Stimulated activated CD4-positive, alpha-beta T cell treated with anti-CD3 and anti-CD28 coated beads, Interleukin-1b, Interleukin-23, amount 100 ng/mL, for 24 hours (primary cell): Measurements from ENCODE around the gene CRLF1.

Experiments used
- DNase-seq, 4 experiments: peaks; one replicate each; pipeline ENCODE4 v3.0.0-alpha.2; 2020; ENCODE audit warnings: low read depth in 4 of 4, low spot score in 1 of 4

Gene CRLF1

DNA sequence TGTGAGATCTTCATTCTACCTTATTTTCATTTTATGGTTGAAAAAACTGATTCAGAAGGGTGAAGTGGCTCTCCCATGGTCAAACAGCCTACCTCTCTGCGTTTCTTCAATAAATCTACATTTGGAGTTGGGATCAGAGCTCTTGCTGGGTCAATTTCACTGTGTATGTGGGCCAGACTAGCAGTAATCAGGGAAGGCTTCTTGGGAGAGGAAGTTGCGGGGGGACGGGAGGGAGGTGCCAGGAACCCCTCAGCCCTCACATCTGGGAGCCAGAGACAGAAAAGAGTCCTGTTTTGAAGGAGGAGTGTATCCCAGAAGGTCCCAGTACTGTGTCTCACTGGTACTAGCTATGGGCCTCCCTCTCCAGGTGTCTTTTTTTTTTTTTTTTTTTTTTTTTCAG lies 48.0 kb downstream of the CRLF1 start:
- DNase-seq, result no peak

DNA sequence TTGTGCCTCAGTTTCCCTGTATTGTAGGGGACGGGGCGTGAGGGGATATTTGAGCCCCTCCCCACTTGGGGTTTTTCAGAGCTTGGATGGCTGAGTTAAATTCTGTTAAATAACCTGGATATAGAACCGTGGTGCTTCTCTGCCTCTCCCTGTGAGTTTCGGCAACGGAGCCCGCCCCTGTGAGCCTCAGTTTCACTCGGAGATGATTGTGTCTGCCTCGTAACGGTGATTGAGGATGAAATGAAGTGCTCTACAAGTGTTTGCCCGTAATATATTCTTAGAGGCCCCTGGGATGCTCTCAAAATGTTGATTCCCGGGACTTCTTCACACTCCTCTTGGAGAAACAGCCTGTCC lies 48.4 kb downstream of the CRLF1 start:
- DNase-seq, result no peak

DNA sequence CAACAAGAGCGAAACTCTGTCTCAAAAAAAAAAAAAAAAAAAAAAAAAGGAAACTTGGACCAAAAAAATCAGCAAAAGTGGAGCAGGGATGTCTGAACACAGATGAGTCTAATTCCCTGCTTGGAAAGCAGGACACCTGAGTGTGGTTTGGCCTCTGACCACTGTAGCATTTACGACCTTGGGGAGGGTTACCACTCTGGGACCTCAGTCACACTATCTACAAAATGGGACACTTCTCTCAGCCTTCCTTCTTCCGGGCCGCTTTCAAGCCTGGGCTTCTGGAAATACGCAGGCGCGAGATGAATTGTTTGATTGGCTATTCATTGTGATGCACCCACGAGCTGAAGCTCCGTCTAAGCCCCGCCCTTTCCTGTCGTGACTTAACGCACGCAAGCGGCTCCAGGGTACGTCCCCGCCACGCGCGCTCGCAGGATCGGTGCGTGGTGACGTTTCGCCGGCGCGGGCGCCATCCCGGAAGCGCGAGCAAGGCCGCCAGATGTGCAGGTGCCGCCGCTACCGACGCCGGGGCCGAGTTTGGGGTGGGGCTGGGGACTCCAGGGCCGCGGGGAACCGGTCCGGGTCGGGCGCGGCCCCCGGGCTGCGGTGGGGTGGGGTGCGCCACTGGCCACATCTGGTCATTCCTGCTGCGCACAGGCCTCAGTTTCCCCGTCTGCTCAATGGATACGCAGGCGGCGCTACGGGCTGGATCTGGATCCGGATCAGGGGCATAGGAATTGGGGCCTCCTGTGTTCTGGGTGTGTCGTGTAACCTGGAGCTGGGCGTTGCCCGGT lies 49.0 kb downstream of the CRLF1 start, which contains the start of gene KXD1:
TSS of gene KXD1 (plus strand) at position 460 of the 791 bp plus-strand sequence. CDS start 4,187 bp downstream, outside the sequence.
- DNase-seq, result peak; percentile 91 to 98 (median 96)

DNA sequence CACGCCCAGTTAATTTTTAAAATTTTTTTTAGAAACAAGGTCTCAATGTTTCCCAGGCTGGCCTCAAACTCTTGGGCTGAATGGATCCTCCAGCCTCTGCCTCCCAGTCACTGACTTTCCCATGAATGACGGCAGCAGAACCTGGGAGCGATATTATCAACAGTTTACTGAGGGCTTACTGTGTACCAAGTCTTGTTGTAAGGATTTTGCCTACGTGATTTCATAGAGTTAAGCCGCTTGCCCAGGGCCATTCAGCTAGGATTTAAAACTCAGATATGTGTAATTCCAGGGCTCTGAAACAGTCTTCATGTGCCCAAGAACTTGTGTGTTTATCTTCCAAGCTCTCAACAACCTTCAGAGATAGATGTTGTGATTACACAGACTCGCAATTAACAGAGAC lies 55.0 kb downstream of the CRLF1 start:
- no peak for DNase-seq

DNA sequence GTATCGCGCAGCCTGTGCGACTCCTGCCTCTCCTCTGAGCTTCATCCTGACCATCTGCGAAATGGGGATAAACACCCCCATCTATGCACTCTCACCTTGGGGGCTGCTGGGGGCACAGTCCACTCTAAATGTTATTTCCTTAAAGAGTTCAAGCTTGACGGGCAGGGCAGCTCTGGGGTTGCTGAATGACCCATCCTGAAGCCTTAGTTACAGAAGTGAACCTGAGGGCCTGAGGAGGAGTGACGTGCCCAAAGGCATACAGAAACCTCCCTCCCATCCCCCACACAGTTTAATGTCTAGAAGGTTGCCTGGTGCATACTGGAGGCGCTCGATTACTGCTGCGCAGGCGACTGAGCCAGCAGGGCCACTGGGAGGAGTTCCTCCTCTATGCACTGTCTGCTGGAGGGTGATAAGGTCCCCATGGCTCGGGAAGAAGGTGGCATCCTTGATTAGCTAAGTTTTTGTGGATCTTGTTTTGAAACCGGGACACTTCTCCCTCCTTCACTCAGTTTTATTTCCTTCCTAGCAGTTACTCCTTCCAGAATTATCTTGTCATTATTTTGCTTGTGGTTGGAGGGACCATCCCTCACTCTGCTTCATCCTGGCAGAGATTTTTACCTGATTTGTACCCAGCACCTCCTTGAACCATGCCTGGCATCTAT lies 62.7 kb downstream of the CRLF1 start:
- DNase-seq, result peak; percentile 55 to 75 (median 58)
